Endothelial cell of umbilical vein (primary cell): ENCODE results near the gene LAMA5.

Experiments used
- EZH2 ChIP-seq: IDR thresholded peaks from 2 replicates; pipeline ENCODE4 v1.6.1; 2012; ENCODE audit warnings: borderline replicate concordance, low read depth, mild to moderate bottlenecking, moderate library complexity, low read length, inconsistent platforms; ENCODE audit not compliant: severe bottlenecking
- FOS ChIP-seq: IDR thresholded peaks from 2 replicates; pipeline ENCODE4 v1.6.1; 2011; ENCODE audit warnings: mild to moderate bottlenecking, low read length, moderate library complexity, borderline replicate concordance; ENCODE audit not compliant: insufficient read depth
- GATA2 ChIP-seq: IDR thresholded peaks from 2 replicates; pipeline ENCODE4 v1.7.0; 2011; ENCODE audit warnings: low read depth, mild to moderate bottlenecking, moderate library complexity, mixed read lengths, low read length; ENCODE audit not compliant: insufficient read length, insufficient read depth
- MYC ChIP-seq: IDR thresholded peaks from one replicate; pipeline ENCODE4 v1.6.1; 2011; ENCODE audit warnings: mild to moderate bottlenecking, low read depth, low read length
- POLR2A ChIP-seq: IDR thresholded peaks from 2 replicates; pipeline ENCODE4 v1.6.1; 2012; ENCODE audit warnings: low read depth, mild to moderate bottlenecking, control low read depth, low read length
- POLR2AphosphoS5 ChIP-seq: IDR thresholded peaks from 2 replicates; pipeline ENCODE4 v1.6.1; 2012; ENCODE audit warnings: low read depth, mild to moderate bottlenecking, control low read depth, low read length, moderate library complexity; ENCODE audit not compliant: insufficient read depth
- TF ChIP-seq, protein P1 (sequence below), 2 donors: IDR thresholded peaks; 1 replicate in 1 of 2; 2 replicates in 1 of 2; pipeline ENCODE4 v1.5.1; 2011; ENCODE audit warnings: low read length in 2 of 2, mild to moderate bottlenecking in 2 of 2, moderate library complexity in 2 of 2, control low read depth in 1 of 2, inconsistent platforms in 1 of 2, low read depth in 1 of 2; ENCODE audit not compliant: insufficient read depth in 1 of 2; ENCODE audit errors: extremely low read depth in 1 of 2
- TF ChIP-seq, protein P2 (sequence below): IDR thresholded peaks from 2 replicates; pipeline ENCODE4 v1.6.1; 2011; ENCODE audit not compliant: insufficient read depth, insufficient read length

DNA sequence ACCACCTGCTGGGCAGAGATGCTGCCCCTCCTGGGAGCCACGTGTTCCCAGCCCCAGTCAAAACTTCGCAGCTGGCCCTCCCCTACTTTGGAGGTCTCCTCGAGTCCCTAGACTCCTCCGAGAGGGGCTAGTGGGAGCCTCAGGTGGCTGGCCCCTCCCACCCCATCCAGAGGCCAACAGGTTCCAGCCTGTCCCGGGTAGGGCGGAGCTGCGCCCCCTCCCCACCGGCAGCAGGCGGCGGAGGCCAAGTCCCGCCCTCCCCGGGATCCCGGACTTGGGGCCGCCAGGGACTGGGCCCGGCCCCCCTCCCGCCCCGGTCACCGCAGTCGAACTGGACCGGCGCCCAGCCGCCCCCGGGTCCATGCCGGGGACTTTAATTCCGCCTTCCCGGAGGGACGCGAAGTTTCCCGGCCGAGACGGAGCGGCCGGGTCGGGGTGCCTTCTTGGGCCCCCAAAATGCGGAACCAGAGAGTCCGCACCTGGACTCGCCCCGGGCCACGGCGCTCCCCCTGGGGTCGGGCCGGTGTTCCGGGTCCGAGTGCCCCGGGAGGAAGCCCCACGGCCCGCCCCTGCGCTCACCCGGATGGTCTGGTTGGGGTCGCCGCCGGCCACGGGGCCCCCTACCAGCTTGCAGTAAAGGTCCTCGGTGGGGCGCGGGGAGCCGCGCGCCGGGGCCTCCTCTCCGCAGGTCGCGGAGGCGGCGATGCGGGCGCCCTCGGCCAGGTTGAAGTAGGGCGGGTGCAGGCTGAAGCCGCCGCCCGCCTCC is 559 bp downstream of the LAMA5 start:
- TF ChIP-seq, protein P1, sequence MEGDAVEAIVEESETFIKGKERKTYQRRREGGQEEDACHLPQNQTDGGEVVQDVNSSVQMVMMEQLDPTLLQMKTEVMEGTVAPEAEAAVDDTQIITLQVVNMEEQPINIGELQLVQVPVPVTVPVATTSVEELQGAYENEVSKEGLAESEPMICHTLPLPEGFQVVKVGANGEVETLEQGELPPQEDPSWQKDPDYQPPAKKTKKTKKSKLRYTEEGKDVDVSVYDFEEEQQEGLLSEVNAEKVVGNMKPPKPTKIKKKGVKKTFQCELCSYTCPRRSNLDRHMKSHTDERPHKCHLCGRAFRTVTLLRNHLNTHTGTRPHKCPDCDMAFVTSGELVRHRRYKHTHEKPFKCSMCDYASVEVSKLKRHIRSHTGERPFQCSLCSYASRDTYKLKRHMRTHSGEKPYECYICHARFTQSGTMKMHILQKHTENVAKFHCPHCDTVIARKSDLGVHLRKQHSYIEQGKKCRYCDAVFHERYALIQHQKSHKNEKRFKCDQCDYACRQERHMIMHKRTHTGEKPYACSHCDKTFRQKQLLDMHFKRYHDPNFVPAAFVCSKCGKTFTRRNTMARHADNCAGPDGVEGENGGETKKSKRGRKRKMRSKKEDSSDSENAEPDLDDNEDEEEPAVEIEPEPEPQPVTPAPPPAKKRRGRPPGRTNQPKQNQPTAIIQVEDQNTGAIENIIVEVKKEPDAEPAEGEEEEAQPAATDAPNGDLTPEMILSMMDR (IDR thresholded peaks at IDR 0.05; ENCODE audit: extremely low read depth in 1 of 2, insufficient read depth in 1 of 2, low read depth in 1 of 2, low read length in 2 of 2) = no peak
- TF ChIP-seq POLR2AphosphoS5 = no peak
- TF ChIP-seq EZH2 = no peak
- TF ChIP-seq FOS = no peak
- TF ChIP-seq, protein P2, sequence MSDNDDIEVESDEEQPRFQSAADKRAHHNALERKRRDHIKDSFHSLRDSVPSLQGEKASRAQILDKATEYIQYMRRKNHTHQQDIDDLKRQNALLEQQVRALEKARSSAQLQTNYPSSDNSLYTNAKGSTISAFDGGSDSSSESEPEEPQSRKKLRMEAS = no peak
- TF ChIP-seq POLR2A = no peak
- no peak for TF ChIP-seq MYC
- TF ChIP-seq GATA2 = no peak
